ENCODE measurements around the gene CATSPERZ. TPM values are rescaled to one million over a fixed set of nuclear protein-coding genes. Genes with fewer than 3 reads are reported as not detected.
"Not testable (repeated sequence)": the region's sequence is repeated elsewhere in the genome, so short reads cannot be mapped to it uniquely, and the experiment has no call there.

Gene CATSPERZ
- total RNA-seq, 2 donors from 2014 or later, result not detected

DNA sequence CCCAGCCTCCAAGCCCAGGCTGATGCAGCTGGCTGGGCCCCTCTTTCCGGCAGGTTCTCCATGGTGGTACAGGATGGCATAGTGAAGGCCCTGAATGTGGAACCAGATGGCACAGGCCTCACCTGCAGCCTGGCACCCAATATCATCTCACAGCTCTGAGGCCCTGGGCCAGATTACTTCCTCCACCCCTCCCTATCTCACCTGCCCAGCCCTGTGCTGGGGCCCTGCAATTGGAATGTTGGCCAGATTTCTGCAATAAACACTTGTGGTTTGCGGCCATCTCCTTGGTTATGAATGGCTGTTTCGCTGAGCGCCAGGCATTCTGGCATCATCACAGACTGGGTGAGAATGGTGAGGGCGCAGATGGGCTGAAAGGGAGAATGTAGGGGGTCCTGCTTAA lies 21.4 kb downstream of the CATSPERZ start:
- TF ChIP-seq, protein P1, sequence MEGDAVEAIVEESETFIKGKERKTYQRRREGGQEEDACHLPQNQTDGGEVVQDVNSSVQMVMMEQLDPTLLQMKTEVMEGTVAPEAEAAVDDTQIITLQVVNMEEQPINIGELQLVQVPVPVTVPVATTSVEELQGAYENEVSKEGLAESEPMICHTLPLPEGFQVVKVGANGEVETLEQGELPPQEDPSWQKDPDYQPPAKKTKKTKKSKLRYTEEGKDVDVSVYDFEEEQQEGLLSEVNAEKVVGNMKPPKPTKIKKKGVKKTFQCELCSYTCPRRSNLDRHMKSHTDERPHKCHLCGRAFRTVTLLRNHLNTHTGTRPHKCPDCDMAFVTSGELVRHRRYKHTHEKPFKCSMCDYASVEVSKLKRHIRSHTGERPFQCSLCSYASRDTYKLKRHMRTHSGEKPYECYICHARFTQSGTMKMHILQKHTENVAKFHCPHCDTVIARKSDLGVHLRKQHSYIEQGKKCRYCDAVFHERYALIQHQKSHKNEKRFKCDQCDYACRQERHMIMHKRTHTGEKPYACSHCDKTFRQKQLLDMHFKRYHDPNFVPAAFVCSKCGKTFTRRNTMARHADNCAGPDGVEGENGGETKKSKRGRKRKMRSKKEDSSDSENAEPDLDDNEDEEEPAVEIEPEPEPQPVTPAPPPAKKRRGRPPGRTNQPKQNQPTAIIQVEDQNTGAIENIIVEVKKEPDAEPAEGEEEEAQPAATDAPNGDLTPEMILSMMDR (conservative IDR thresholded peaks at IDR 0.05), result no peak
- H3K9me3 ChIP-seq (ENCODE audit: control insufficient read depth, low read length), result no peaks in the 10 kb centered on the region
- H3K9ac ChIP-seq (ENCODE audit: extremely low read depth, low read length, poor library complexity, severe bottlenecking), result no peak overlapping the region
- no peaks in the 10 kb centered on the region for H3K27me3 ChIP-seq (ENCODE audit: control insufficient read depth, insufficient read depth, low read length, poor library complexity, severe bottlenecking)
- peaks cover 28% of the 10 kb centered on the region for H3K36me3 ChIP-seq (ENCODE audit: control insufficient read depth, insufficient read depth, low read length)
- H3K27ac ChIP-seq (ENCODE audit: low read depth, low read length), result no peak overlapping the region
- H3K4me3 ChIP-seq (ENCODE audit: low read length), result no peak overlapping the region
- Mint-ChIP-seq H3K9me3 (no peaks in the 10 kb centered on the region), H3K27ac (no peak overlapping the region), H3K4me3 (no peak overlapping the region), H3K4me1 (peaks cover 10% of the 10 kb centered on the region), H3K27me3 (ENCODE audit: insufficient read depth) (no peaks in the 10 kb centered on the region), H3K36me3 (ENCODE audit: low read depth) (peaks cover 29% of the 10 kb centered on the region)
- DNase-seq, result no peak
- H3K4me1 ChIP-seq (ENCODE audit: control insufficient read depth, insufficient read depth, low read length), result peaks cover 5% of the 10 kb centered on the region
- WGBS, 2 experiments (ENCODE audit: insufficient coverage in 1 of 2, insufficient read length in 1 of 2), result 90 to 93% methylated on average over 2 to 5 of the region's 5 CpGs

DNA sequence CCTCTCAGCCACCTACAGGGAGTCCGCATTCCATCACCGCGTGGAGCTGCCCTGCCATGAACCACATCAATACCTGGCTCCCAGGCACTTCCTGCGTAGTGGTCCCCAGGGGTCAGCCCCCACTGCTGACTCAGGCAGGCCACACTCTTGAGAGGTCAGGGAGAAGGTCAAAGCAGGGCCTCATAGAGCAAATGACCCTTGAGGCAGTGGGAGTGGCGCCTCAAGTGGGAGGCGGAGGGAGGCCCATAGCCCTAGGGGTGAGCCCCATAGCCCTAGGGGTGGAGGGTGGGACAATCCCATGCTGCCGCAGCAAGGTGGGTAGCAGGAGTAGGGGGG lies 22.7 kb downstream of the CATSPERZ start:
- H3K27ac ChIP-seq (ENCODE audit: low read depth, low read length), result no peak overlapping the region
- DNase-seq, result no peak
- Mint-ChIP-seq H3K36me3 (ENCODE audit: low read depth) (peaks cover 24% of the 10 kb centered on the region), H3K27me3 (ENCODE audit: insufficient read depth) (peaks cover 2% of the 10 kb centered on the region), H3K9me3 (no peaks in the 10 kb centered on the region), H3K27ac (no peak overlapping the region), H3K4me1 (peaks cover 6% of the 10 kb centered on the region), H3K4me3 (no peak overlapping the region)
- H3K36me3 ChIP-seq (ENCODE audit: control insufficient read depth, insufficient read depth, low read length), result peaks cover 28% of the 10 kb centered on the region
- H3K4me1 ChIP-seq (ENCODE audit: control insufficient read depth, insufficient read depth, low read length), result peaks cover 5% of the 10 kb centered on the region
- H3K27me3 ChIP-seq (ENCODE audit: control insufficient read depth, insufficient read depth, low read length, poor library complexity, severe bottlenecking), result no peaks in the 10 kb centered on the region
- WGBS, 2 experiments (ENCODE audit: insufficient coverage in 1 of 2, insufficient read length in 1 of 2), result 63 to 87% methylated on average over 2 to 7 of the region's 7 CpGs
- TF ChIP-seq, protein P1 (conservative IDR thresholded peaks at IDR 0.05), result no peak
- H3K4me3 ChIP-seq (ENCODE audit: low read length), result no peak overlapping the region
- H3K9me3 ChIP-seq (ENCODE audit: control insufficient read depth, low read length), result no peaks in the 10 kb centered on the region
- H3K9ac ChIP-seq (ENCODE audit: extremely low read depth, low read length, poor library complexity, severe bottlenecking), result no peak overlapping the region

DNA sequence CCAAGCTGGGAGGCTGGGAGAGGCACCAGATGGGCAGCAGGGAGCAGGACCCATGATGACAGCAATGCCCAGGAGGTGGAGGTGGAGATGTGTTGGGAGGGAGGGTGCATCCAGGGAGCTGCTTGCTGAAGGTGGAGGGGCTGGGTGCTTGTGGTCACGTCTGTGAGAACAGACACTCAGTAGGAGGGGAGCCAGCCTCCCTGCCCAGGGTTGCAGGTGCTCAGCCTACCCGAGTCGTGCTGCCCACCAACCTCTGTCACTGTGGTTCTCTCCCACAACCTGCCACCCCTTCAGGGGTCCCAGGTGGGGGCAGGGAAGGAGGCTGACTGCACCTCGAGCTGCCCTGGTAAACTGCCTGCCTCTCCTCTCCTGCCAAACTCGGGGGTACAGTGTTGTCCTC lies 23.2 kb downstream of the CATSPERZ start:
- H3K9me3 Mint-ChIP-seq, result no peaks in the 10 kb centered on the region
- no peak overlapping the region for H3K27ac ChIP-seq (ENCODE audit: low read depth, low read length)
- peaks cover 28% of the 10 kb centered on the region for H3K36me3 ChIP-seq (ENCODE audit: control insufficient read depth, insufficient read depth, low read length)
- no peak for DNase-seq
- H3K9ac ChIP-seq (ENCODE audit: extremely low read depth, low read length, poor library complexity, severe bottlenecking), result no peak overlapping the region
- no peak overlapping the region for H3K27ac Mint-ChIP-seq
- peaks cover 24% of the 10 kb centered on the region for H3K36me3 Mint-ChIP-seq (ENCODE audit: low read depth)
- peaks cover 2% of the 10 kb centered on the region for H3K27me3 Mint-ChIP-seq (ENCODE audit: insufficient read depth)
- peaks cover 6% of the 10 kb centered on the region for H3K4me1 Mint-ChIP-seq
- H3K4me3 Mint-ChIP-seq, result no peak overlapping the region
- H3K4me1 ChIP-seq (ENCODE audit: control insufficient read depth, insufficient read depth, low read length), result peaks cover 5% of the 10 kb centered on the region
- WGBS, 2 experiments (ENCODE audit: insufficient coverage in 1 of 2, insufficient read length in 1 of 2), result 78% methylated on average over 5 of the region's 5 CpGs; no CpG with 5 or more reads in 1 of the 2 experiments
- TF ChIP-seq, protein P1 (conservative IDR thresholded peaks at IDR 0.05), result no peak
- H3K27me3 ChIP-seq (ENCODE audit: control insufficient read depth, insufficient read depth, low read length, poor library complexity, severe bottlenecking), result no peaks in the 10 kb centered on the region
- no peaks in the 10 kb centered on the region for H3K9me3 ChIP-seq (ENCODE audit: control insufficient read depth, low read length)
- no peak overlapping the region for H3K4me3 ChIP-seq (ENCODE audit: low read length)

DNA sequence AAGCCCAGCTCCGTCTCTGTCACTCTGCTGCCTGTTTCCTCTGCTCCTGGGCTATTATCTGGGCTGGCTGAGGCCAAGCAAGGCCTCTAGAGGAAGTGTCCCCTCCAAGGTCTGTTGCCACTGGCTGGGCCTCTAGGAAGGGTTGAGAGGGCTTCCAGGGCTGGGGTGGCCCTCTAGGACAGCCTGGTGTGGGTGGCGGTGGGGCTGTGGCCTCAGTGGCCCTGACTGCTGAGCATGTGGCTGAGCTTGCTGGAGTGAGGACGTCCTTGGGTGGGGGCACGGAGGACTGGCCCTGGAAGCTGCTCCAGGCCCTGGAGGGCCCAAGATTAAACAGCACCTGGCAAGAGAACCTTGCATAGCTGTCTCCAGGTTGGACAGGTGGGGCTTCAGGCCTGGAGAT lies 23.8 kb downstream of the CATSPERZ start:
- H3K4me3 ChIP-seq (ENCODE audit: low read length); H3K27ac ChIP-seq (ENCODE audit: low read depth, low read length); H3K9me3 ChIP-seq (ENCODE audit: control insufficient read depth, low read length); H3K9ac ChIP-seq (ENCODE audit: extremely low read depth, low read length, poor library complexity, severe bottlenecking); H3K9me3 Mint-ChIP-seq; H3K4me1 Mint-ChIP-seq; H3K4me3 Mint-ChIP-seq; DNase-seq; H3K27me3 ChIP-seq (ENCODE audit: control insufficient read depth, insufficient read depth, low read length, poor library complexity, severe bottlenecking); H3K4me1 ChIP-seq (ENCODE audit: control insufficient read depth, insufficient read depth, low read length); H3K27me3 Mint-ChIP-seq (ENCODE audit: insufficient read depth): not testable (repeated sequence)
- H3K36me3 ChIP-seq (ENCODE audit: control insufficient read depth, insufficient read depth, low read length), result peaks cover 28% of the 10 kb centered on the region
- H3K27ac Mint-ChIP-seq, result peak overlapping the region; percentile 79
- H3K36me3 Mint-ChIP-seq (ENCODE audit: low read depth), result peaks cover 24% of the 10 kb centered on the region
- WGBS, 2 experiments (ENCODE audit: insufficient coverage in 1 of 2, insufficient read length in 1 of 2), result 92 to 100% methylated on average over 2 to 4 of the region's 4 CpGs

All from endodermal cell (in vitro differentiated cells).